ENCODE data around the gene BPTF. TPM values are rescaled to one million over a fixed set of nuclear protein-coding genes. Genes with fewer than 3 reads are reported as not detected.
A peak's percentile ranks its signal among the peaks of the same experiment; 100 is the strongest.
"Not testable (repeated sequence)": the region's sequence is repeated elsewhere in the genome, so short reads cannot be mapped to it uniquely, and the experiment has no call there.

Gene BPTF
- total RNA-seq, 2 experiments from 2014 or later, result 117 to 125 TPM

- Histone ChIP-seq H3K4me3 (ENCODE audit: low read length) (peak overlapping the region; percentile 69), H3K27ac (ENCODE audit: low read depth in 1 of 2, low read length in 2 of 2) (no peak overlapping the region), H3K27me3 (ENCODE audit: control insufficient read depth in 1 of 2, insufficient read depth in 2 of 2, low read length in 2 of 2) (peaks cover 6 to 14% of the 10 kb centered on the region in 2 experiments), H3K4me1 (ENCODE audit: insufficient read depth, low read length) (peaks cover 39% of the 10 kb centered on the region), H3K9me3 (ENCODE audit: control insufficient read depth in 1 of 2, insufficient read depth in 1 of 2, low read length in 2 of 2) (no peaks in the 10 kb centered on the region), H3K36me3 (ENCODE audit: insufficient read depth, low read length) (no peaks in the 10 kb centered on the region)
- Mint-ChIP-seq H3K4me3 (peak overlapping the region; percentile 86), H3K36me3 (ENCODE audit: low read depth) (peaks cover 12% of the 10 kb centered on the region), H3K9me3 (no peaks in the 10 kb centered on the region), H3K27ac (peak overlapping the region; percentile 75), H3K27me3 (peaks cover 19% of the 10 kb centered on the region), H3K4me1 (ENCODE audit: low read depth) (peaks cover 32% of the 10 kb centered on the region)
- no peak for TF ChIP-seq CTCF (IDR thresholded peaks at IDR 0.05)
- ChIA-PET CTCF (no interaction called here), POLR2A (interaction anchor here (1.5 to 3.4 kb wide), 2 partner anchors 26 to 41 kb away, joined by 3 to 18 read pairs; partner anchors contain the start of gene KPNA2)
- DNase-seq, result no peak
- intact Hi-C loops (cut with DNase I, micrococcal nuclease), result loop anchor here in 1 of 2 experiments (2.0 to 5.0 kb wide), 3 partner anchors 25 to 1333 kb away; partner anchors contain the start of gene ABCA5
- ATAC-seq (ENCODE audit: poor library complexity), result no peak
These were observed 168.7 kb downstream of the BPTF start for GRCh38 chr17:67993998-67994361.

- H3K4me1 ChIP-seq (ENCODE audit: insufficient read depth, low read length), result peaks cover 39% of the 10 kb centered on the region
- no peaks in the 10 kb centered on the region for H3K36me3 ChIP-seq (ENCODE audit: insufficient read depth, low read length)
- DNase-seq, result peak in 1 of 14 experiments; percentile 22
- intact Hi-C loops (cut with DNase I, micrococcal nuclease), result loop anchor here in 1 of 2 experiments (2.0 to 5.0 kb wide), 3 partner anchors 24 to 1332 kb away; partner anchors contain the start of gene ABCA5
- no peak for ATAC-seq (ENCODE audit: poor library complexity)
- Mint-ChIP-seq H3K4me3 (peak overlapping the region; percentile 86), H3K27ac (no peak overlapping the region), H3K9me3 (no peaks in the 10 kb centered on the region), H3K4me1 (ENCODE audit: low read depth) (peaks cover 32% of the 10 kb centered on the region), H3K36me3 (ENCODE audit: low read depth) (peaks cover 12% of the 10 kb centered on the region), H3K27me3 (peaks cover 19% of the 10 kb centered on the region)
- H3K27me3 ChIP-seq (ENCODE audit: control insufficient read depth in 1 of 2, insufficient read depth in 2 of 2, low read length in 2 of 2), result peaks cover 6 to 14% of the 10 kb centered on the region in 2 experiments
- POLR2A ChIA-PET, result interaction anchor here (0.6 to 3.4 kb wide), 4 partner anchors 10 to 463 kb away, joined by 3 to 18 read pairs (median 3); partner anchors contain the start of genes KPNA2 and WIPI1
- no peak for TF ChIP-seq CTCF (IDR thresholded peaks at IDR 0.05)
- peak overlapping the region; percentile 55 for H3K4me3 ChIP-seq (ENCODE audit: low read length)
- H3K27ac ChIP-seq (ENCODE audit: low read depth in 1 of 2, low read length in 2 of 2), result no peak overlapping the region
- CTCF ChIA-PET, result no interaction called here
- no peaks in the 10 kb centered on the region for H3K9me3 ChIP-seq (ENCODE audit: control insufficient read depth in 1 of 2, insufficient read depth in 1 of 2, low read length in 2 of 2)
These were observed 169.7 kb downstream of the BPTF start for GRCh38 chr17:67994817-67995569.

GRCh38 chr17:67995570-67996263 is 170.4 kb downstream of the BPTF start:
- peaks cover 12% of the 10 kb centered on the region for H3K36me3 Mint-ChIP-seq (ENCODE audit: low read depth)
- H3K27me3 Mint-ChIP-seq, result peaks cover 19% of the 10 kb centered on the region
- Histone ChIP-seq H3K9me3 (ENCODE audit: control insufficient read depth in 1 of 2, insufficient read depth in 1 of 2, low read length in 2 of 2) (no peaks in the 10 kb centered on the region), H3K27me3 (ENCODE audit: control insufficient read depth in 1 of 2, insufficient read depth in 2 of 2, low read length in 2 of 2) (peaks cover 6 to 14% of the 10 kb centered on the region in 2 experiments), H3K27ac (ENCODE audit: low read depth in 1 of 2, low read length in 2 of 2) (no peak overlapping the region), H3K36me3 (ENCODE audit: insufficient read depth, low read length) (no peaks in the 10 kb centered on the region), H3K4me1 (ENCODE audit: insufficient read depth, low read length) (peaks cover 39% of the 10 kb centered on the region), H3K4me3 (ENCODE audit: low read length) (peak overlapping the region; percentile 55)
- H3K4me1 Mint-ChIP-seq (ENCODE audit: low read depth), result peaks cover 32% of the 10 kb centered on the region
- no peak for TF ChIP-seq CTCF (IDR thresholded peaks at IDR 0.05)
- no peak overlapping the region for H3K27ac Mint-ChIP-seq
- no peaks in the 10 kb centered on the region for H3K9me3 Mint-ChIP-seq
- intact Hi-C loops (cut with DNase I, micrococcal nuclease), result loop anchor here in 1 of 2 experiments (2.0 kb wide), 1 partner anchor 23 kb away; no protein-coding TSS in a partner anchor
- CTCF ChIA-PET, result interaction anchor here (1.5 kb wide), 1 partner anchor 12 kb away, joined by 4 read pairs; no protein-coding TSS in a partner anchor
- POLR2A ChIA-PET, result interaction anchor here (1.3 to 3.4 kb wide), 2 partner anchors 24 to 462 kb away, joined by 3 to 18 read pairs; partner anchors contain the start of gene WIPI1
- H3K4me3 Mint-ChIP-seq, result peak overlapping the region; percentile 86
- peak in 5 of 14 experiments; percentile 9 to 42 (median 22) for DNase-seq
- no peak for ATAC-seq (ENCODE audit: poor library complexity)

- peaks cover 6 to 14% of the 10 kb centered on the region in 2 experiments for H3K27me3 ChIP-seq (ENCODE audit: control insufficient read depth in 1 of 2, insufficient read depth in 2 of 2, low read length in 2 of 2)
- H3K27ac Mint-ChIP-seq; H3K27ac ChIP-seq (ENCODE audit: low read depth in 1 of 2, low read length in 2 of 2); H3K9me3 ChIP-seq (ENCODE audit: control insufficient read depth in 1 of 2, insufficient read depth in 1 of 2, low read length in 2 of 2); H3K9me3 Mint-ChIP-seq; intact Hi-C loops (cut with DNase I, micrococcal nuclease); ATAC-seq (ENCODE audit: poor library complexity); DNase-seq; H3K36me3 ChIP-seq (ENCODE audit: insufficient read depth, low read length): not testable (repeated sequence)
- Mint-ChIP-seq H3K27me3 (peaks cover 19% of the 10 kb centered on the region), H3K36me3 (ENCODE audit: low read depth) (peaks cover 12% of the 10 kb centered on the region), H3K4me3 (peak within 1 kb of the TSS; percentile 86), H3K4me1 (ENCODE audit: low read depth) (peaks cover 32% of the 10 kb centered on the region)
- CTCF ChIA-PET, result interaction anchor here (0.6 to 1.5 kb wide), 2 partner anchors 11 to 1792 kb away, joined by 4 read pairs; no protein-coding TSS in a partner anchor
- POLR2A ChIA-PET, result interaction anchor here (1.3 to 3.4 kb wide), 2 partner anchors 24 to 461 kb away, joined by 3 to 18 read pairs; partner anchors contain the start of gene WIPI1
- H3K4me3 ChIP-seq (ENCODE audit: low read length), result peak within 1 kb of the TSS; percentile 55
- peaks cover 39% of the 10 kb centered on the region for H3K4me1 ChIP-seq (ENCODE audit: insufficient read depth, low read length)
These were observed 171.2 kb downstream of the BPTF start, which contains the start of gene C17orf58 for GRCh38 chr17:67996301-67997171. Gene C17orf58 (minus strand): TSS chr17:67996469. CDS start chr17:67996198, 271 bp downstream.

Data from CD4-positive, alpha-beta T cell (primary cell).